Keratinocyte (primary cell): ENCODE measurements around the gene KRTAP10-8. TPM values are rescaled to one million over a fixed set of nuclear protein-coding genes. Genes with fewer than 3 reads are reported as not detected.

ENCODE experiments used
- DNase-seq: peaks from one replicate; pipeline ENCODE4 v3.0.0-alpha.2; 2011; ENCODE audit warnings: low read depth, missing footprints, low spot score
- FAIRE-seq: peaks from 2 replicates; lab custom pipeline; 2011; peaks lifted over from hg19 to GRCh38; lab: Jason Lieb, UNC
- H2AFZ ChIP-seq: 2 replicates; pipeline ENCODE4 v1.6.0; 2012; ENCODE audit warnings: low read length, control low read depth, inconsistent platforms; ENCODE audit not compliant: control insufficient read depth
- H3K27ac ChIP-seq: 2 replicates; pipeline ENCODE4 v1.5.1; 2011; ENCODE audit warnings: low read length; ENCODE audit not compliant: control insufficient read depth, insufficient read depth
- H3K27me3 ChIP-seq: 3 replicates; pipeline ENCODE4 v1.6.0; 2011; ENCODE audit warnings: low read length; ENCODE audit not compliant: control insufficient read depth, insufficient read depth; ENCODE audit errors: extremely low read depth
- H3K36me3 ChIP-seq, 2 experiments: 2 replicates in 1 of 2; 3 replicates in 1 of 2; pipeline ENCODE4 v1.5.1; 2011; ENCODE audit warnings: low read length in 2 of 2, mild to moderate bottlenecking in 1 of 2; ENCODE audit not compliant: control insufficient read depth in 2 of 2, insufficient read depth in 2 of 2; ENCODE audit errors: extremely low read depth in 1 of 2
- H3K4me1 ChIP-seq: 3 replicates; pipeline ENCODE4 v1.5.1; 2011; ENCODE audit warnings: low read length; ENCODE audit not compliant: control insufficient read depth, insufficient read depth; ENCODE audit errors: extremely low read depth
- H3K4me2 ChIP-seq: 3 replicates; pipeline ENCODE4 v1.6.0; 2011; ENCODE audit warnings: low read depth, low read length; ENCODE audit not compliant: control insufficient read depth, insufficient read depth; ENCODE audit errors: extremely low read depth
- H3K4me3 ChIP-seq, 3 experiments: fragments of 200-600 bp in 1 of 3; sonication (generic) in 1 of 3; 2 replicates in 2 of 3; 3 replicates in 1 of 3; pipeline ENCODE4 v1.5.1; 2011 to 2016; ENCODE audit warnings: low read length in 3 of 3, mild to moderate bottlenecking in 3 of 3, control low read depth in 2 of 3, inconsistent platforms in 1 of 3, low read depth in 1 of 3, mixed read lengths in 1 of 3, mixed run types in 1 of 3, moderate library complexity in 1 of 3; ENCODE audit not compliant: control insufficient read depth in 2 of 3, insufficient read depth in 2 of 3; ENCODE audit errors: extremely low read depth in 1 of 3
- H3K79me2 ChIP-seq: 2 replicates; pipeline ENCODE4 v1.6.0; 2012; ENCODE audit warnings: low read length; ENCODE audit not compliant: control insufficient read depth, insufficient read depth
- H3K9ac ChIP-seq: 3 replicates; pipeline ENCODE4 v1.6.0; 2011; ENCODE audit warnings: low read length; ENCODE audit not compliant: control insufficient read depth, insufficient read depth; ENCODE audit errors: extremely low read depth
- H3K9me1 ChIP-seq: 3 replicates; pipeline ENCODE4 v1.6.0; 2011; ENCODE audit warnings: low read length; ENCODE audit not compliant: control insufficient read depth, insufficient read depth; ENCODE audit errors: extremely low read depth
- H3K9me3 ChIP-seq: 2 replicates; pipeline ENCODE4 v1.5.1; 2012; ENCODE audit warnings: low read depth, low read length; ENCODE audit not compliant: control insufficient read depth
- H4K20me1 ChIP-seq: 3 replicates; pipeline ENCODE4 v1.6.0; 2011; ENCODE audit warnings: low read length; ENCODE audit not compliant: control insufficient read depth, insufficient read depth; ENCODE audit errors: extremely low read depth
- EZH2 ChIP-seq: IDR thresholded peaks from one replicate; pipeline ENCODE4 v1.6.1; 2012; ENCODE audit warnings: inconsistent platforms, mild to moderate bottlenecking, low read length, moderate library complexity
- dilution Hi-C: fragments of 300-500 bp; cut with MboI; formaldehyde crosslinking; loops from one replicate; pipeline ENCODE4 v1.7.0; 2020; ENCODE audit warnings: low sequenced_read_pairs; ENCODE audit not compliant: extremely low pct_ligation_motif_present
- polyA plus RNA-seq, 5 experiments: library from polyadenylated mRNA; depleted of rRNA in 3 of 5; stranded (reverse) in 3 of 5; stranded (forward) in 1 of 5; unstranded in 1 of 5; fragments of >200 nt; gene quantifications; 1 replicate in 1 of 5; 2 replicates in 3 of 5; 3 replicates in 1 of 5; pipeline versions ENCODE4 v1.2.1 to v1.2.3, GENCODE V29; 2011 to 2012; ENCODE audit warnings: missing spikeins in 2 of 5, low read depth in 1 of 5, low replicate concordance in 1 of 5
- TF ChIP-seq, protein P1 (sequence below), 3 experiments: IDR thresholded peaks in 1 of 3; conservative IDR thresholded peaks in 1 of 3; optimal IDR thresholded peaks in 1 of 3; 2 replicates in 2 of 3; 3 replicates in 1 of 3; pipeline versions ENCODE3 to v1.5.1; 2011; ENCODE audit warnings: low read length in 3 of 3, mild to moderate bottlenecking in 3 of 3, moderate library complexity in 2 of 3, control low read depth in 1 of 3, inconsistent platforms in 1 of 3; ENCODE audit not compliant: insufficient read depth in 2 of 3; ENCODE audit errors: extremely low read depth in 1 of 3

KRTAP10-8 gene
- polyA plus RNA-seq, 1 donor (not counting 4 experiments of a cell fraction or from before 2014, with no cell fraction given) = not detected

- peaks cover 19% of the 10 kb centered on the region for H3K27me3 ChIP-seq
- no peaks in the 10 kb centered on the region for H3K9me1 ChIP-seq
- FAIRE-seq (no peak), DNase-seq (no peak)
- TF ChIP-seq EZH2 = no peak
- TF ChIP-seq, protein P1, sequence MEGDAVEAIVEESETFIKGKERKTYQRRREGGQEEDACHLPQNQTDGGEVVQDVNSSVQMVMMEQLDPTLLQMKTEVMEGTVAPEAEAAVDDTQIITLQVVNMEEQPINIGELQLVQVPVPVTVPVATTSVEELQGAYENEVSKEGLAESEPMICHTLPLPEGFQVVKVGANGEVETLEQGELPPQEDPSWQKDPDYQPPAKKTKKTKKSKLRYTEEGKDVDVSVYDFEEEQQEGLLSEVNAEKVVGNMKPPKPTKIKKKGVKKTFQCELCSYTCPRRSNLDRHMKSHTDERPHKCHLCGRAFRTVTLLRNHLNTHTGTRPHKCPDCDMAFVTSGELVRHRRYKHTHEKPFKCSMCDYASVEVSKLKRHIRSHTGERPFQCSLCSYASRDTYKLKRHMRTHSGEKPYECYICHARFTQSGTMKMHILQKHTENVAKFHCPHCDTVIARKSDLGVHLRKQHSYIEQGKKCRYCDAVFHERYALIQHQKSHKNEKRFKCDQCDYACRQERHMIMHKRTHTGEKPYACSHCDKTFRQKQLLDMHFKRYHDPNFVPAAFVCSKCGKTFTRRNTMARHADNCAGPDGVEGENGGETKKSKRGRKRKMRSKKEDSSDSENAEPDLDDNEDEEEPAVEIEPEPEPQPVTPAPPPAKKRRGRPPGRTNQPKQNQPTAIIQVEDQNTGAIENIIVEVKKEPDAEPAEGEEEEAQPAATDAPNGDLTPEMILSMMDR (optimal IDR thresholded peaks at IDR 0.05 in 1 of 3, IDR thresholded peaks at IDR 0.05 in 1 of 3, conservative IDR thresholded peaks at IDR 0.05 in 1 of 3; ENCODE audit: extremely low read depth in 1 of 3, insufficient read depth in 2 of 3, low read length in 3 of 3) = no peak
- H3K4me3 ChIP-seq = no peak overlapping the region
- H3K9me3 ChIP-seq = peaks cover 6% of the 10 kb centered on the region
- no peak overlapping the region for H3K9ac ChIP-seq
- dilution Hi-C loops = no loop called here
- H4K20me1 ChIP-seq = no peaks in the 10 kb centered on the region
- no peak overlapping the region for H3K4me2 ChIP-seq
- peaks cover 7% of the 10 kb centered on the region for H3K4me1 ChIP-seq
- no peaks in the 10 kb centered on the region for H3K79me2 ChIP-seq
- no peaks in the 10 kb centered on the region for H3K36me3 ChIP-seq
- H3K27ac ChIP-seq = no peak overlapping the region
- H2AFZ ChIP-seq = no peak overlapping the region
These were observed 7.0 kb downstream of the KRTAP10-8 start for GRCh38 chr21:44618909-44619308.

DNA sequence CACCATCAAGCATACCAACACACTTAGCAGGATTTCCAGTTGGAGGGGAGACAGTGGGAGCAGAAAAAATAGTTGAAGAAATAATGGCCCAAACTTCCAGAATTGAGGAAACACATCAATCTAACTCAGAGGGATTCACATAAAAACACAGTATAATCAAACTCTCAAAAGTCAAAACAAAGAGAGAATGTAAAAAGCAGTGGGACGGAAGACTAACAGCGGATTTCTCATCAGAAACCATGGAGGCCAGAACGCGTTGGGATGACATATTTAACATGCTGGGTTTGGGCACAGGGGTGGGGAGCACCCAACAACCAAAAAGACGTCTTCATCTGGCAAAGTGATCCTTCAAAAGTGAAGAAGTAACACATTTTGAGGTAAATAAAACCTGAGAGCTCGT, 8.0 kb downstream of the KRTAP10-8 start:
- FAIRE-seq = no peak
- no peaks in the 10 kb centered on the region for H3K36me3 ChIP-seq
- peaks cover 7% of the 10 kb centered on the region for H3K9me3 ChIP-seq
- TF ChIP-seq EZH2 = no peak
- TF ChIP-seq, protein P1 (optimal IDR thresholded peaks at IDR 0.05 in 1 of 3, IDR thresholded peaks at IDR 0.05 in 1 of 3, conservative IDR thresholded peaks at IDR 0.05 in 1 of 3; ENCODE audit: extremely low read depth in 1 of 3, insufficient read depth in 2 of 3, low read length in 3 of 3) = no peak
- no peaks in the 10 kb centered on the region for H3K9me1 ChIP-seq
- no peaks in the 10 kb centered on the region for H3K79me2 ChIP-seq
- H3K4me3 ChIP-seq = no peak overlapping the region
- dilution Hi-C loops = no loop called here
- H4K20me1 ChIP-seq = no peaks in the 10 kb centered on the region
- no peak for DNase-seq
- H3K4me1 ChIP-seq = peaks cover 7% of the 10 kb centered on the region
- H2AFZ ChIP-seq = no peak overlapping the region
- H3K27me3 ChIP-seq = peaks cover 17% of the 10 kb centered on the region
- no peak overlapping the region for H3K9ac ChIP-seq
- H3K4me2 ChIP-seq = no peak overlapping the region
- H3K27ac ChIP-seq = no peak overlapping the region
